Fibroblast of the aortic adventitia (primary cell): ENCODE measurements around the gene PPDPF. TPM values are rescaled to one million over a fixed set of nuclear protein-coding genes. Genes with fewer than 3 reads are reported as not detected.

ENCODE experiments used
- DNase-seq: peaks from one replicate; pipeline ENCODE4 v3.0.0-alpha.2; 2010; ENCODE audit warnings: low read depth
- H3K4me3 ChIP-seq: 2 replicates; pipeline ENCODE4 v1.5.1; 2011; ENCODE audit warnings: low read depth, mild to moderate bottlenecking, control low read depth, low read length, moderate library complexity
- CTCF ChIP-seq: IDR thresholded peaks from 2 replicates; pipeline ENCODE4 v1.5.1; 2011; ENCODE audit warnings: mild to moderate bottlenecking, low read length, control low read depth, inconsistent platforms; ENCODE audit not compliant: insufficient read depth
- total RNA-seq: library from RNA; depleted of rRNA; stranded (reverse); fragments of >200 nt; gene quantifications from 2 replicates; pipeline ENCODE4 v1.2.3, GENCODE V29; 2012; ENCODE audit warnings: low replicate concordance

Gene PPDPF
- total RNA-seq, 1 donor = 97.0 TPM

- no peak for TF ChIP-seq CTCF
- DNase-seq = no peak
- H3K4me3 ChIP-seq = no peak overlapping the region
Observed at GRCh38 chr20:63529861-63530787, 9.6 kb downstream of the PPDPF start.

- no peak for DNase-seq
- no peak overlapping the region for H3K4me3 ChIP-seq
- TF ChIP-seq CTCF = no peak
Observed at GRCh38 chr20:63530788-63531160, 10.2 kb downstream of the PPDPF start.

- no peak overlapping the region for H3K4me3 ChIP-seq
- no peak for DNase-seq
- no peak for TF ChIP-seq CTCF
Observed at GRCh38 chr20:63531686-63532448, 11.3 kb downstream of the PPDPF start.

GRCh38 chr20:63532449-63532971 is 11.9 kb downstream of the PPDPF start:
- H3K4me3 ChIP-seq = no peak overlapping the region
- DNase-seq = no peak
- no peak for TF ChIP-seq CTCF

- H3K4me3 ChIP-seq = no peak overlapping the region
- no peak for DNase-seq
- TF ChIP-seq CTCF = no peak
Observed at GRCh38 chr20:63533388-63533787, 12.8 kb downstream of the PPDPF start.

- no peak overlapping the region for H3K4me3 ChIP-seq
- no peak for TF ChIP-seq CTCF
- DNase-seq = no peak
Observed at GRCh38 chr20:63533871-63534393, 13.4 kb downstream of the PPDPF start.
